NOMO-1 (cell line): Measurements from ENCODE around the gene OTULIN.

Experiments
- DNase-seq, 2 experiments: peaks; one replicate each; lab custom pipeline; 2025; ENCODE audit not compliant: unreplicated experiment in 2 of 2; lab: John Stamatoyannopoulos, UW

OTULIN gene

GRCh38 chr5:14664270-14665100 lies at the start of gene OTULIN:
Gene OTULIN, plus strand, starts transcription at chr5:14664718. Its CDS starts 108 bp downstream, at chr5:14664826.
- peak; percentile 99 to 100 for DNase-seq

DNA sequence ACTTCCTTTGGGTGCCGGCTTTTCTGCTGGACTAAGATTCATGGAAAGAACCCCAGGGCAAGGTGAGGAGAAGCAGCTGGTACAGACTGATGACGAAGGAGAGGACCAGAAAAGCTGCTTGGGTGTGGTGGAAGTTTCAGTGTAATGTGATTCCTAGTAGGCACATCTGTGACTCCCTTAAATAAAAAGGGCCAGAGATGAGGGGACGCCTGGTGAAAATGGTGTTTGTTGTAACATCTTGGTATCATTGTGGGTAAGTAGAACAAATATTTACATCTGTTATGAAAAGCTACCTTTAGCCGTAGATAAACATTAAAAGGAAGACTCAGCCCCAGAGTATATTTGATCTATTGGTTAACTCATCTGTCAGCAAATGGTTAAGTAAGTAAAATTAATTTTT lies 49.2 kb upstream of the OTULIN start:
- DNase-seq, result no peak

DNA sequence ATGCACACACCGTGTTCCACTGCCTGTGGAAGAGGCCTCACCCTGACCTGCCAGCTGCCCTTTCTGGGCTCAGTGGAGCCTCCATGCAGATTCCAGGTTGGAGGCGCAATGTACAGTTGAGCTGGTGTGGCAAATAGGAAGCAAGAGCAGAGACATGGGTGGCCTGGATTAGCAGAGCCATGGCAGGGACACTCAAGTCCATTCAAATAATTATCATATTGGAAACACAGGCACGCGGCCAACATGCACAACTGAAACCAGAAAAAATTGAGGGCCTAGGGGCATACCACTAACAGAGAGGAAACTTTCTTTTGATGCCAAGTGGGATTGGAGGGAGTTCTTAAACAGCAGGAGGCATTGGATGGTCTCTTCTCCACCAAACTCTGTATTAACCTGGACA lies 47.1 kb upstream of the OTULIN start:
- no peak for DNase-seq

DNA sequence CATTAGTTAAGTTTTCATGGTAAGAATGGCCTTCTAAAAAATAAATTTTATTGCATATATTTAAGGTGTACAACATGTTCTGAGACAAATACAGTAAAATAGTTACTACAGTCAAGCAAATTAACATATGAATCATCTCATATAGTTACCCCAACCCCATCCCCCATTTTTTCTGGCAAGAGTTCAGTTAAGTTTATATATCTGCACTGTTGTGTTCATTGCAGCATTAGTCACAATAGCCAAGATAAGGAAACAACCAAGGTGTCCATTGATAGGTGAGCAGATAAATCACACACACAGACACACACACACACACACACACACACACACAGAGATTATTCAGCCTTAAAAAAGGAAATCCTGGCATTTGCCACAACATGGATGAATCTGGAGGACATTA lies 37.2 kb upstream of the OTULIN start:
- no peak for DNase-seq

- DNase-seq, result peak; percentile 34 to 71
Measured at GRCh38 chr5:14628346-14628745, 36.2 kb upstream of the OTULIN start.

DNA sequence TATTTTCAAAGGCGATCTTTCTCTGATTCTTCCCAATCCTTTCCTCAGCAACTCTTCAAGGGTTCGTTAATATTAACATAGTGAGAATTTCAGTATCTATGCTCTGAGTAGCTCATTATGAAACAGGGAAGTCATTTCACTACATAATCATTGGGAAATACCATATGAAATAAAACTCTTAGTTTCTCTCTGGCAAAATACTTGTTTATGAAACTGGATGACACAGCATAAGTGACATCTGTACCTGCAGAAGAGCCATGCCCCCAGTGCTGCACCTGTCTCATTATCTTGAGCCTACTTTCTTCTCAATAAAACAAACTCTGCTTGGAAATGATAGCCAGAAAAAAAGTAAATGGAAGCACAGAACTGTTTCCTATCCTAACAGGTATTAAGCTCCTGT lies 33.8 kb upstream of the OTULIN start:
- DNase-seq, result peak in 1 of 2 experiments; percentile 68

DNA sequence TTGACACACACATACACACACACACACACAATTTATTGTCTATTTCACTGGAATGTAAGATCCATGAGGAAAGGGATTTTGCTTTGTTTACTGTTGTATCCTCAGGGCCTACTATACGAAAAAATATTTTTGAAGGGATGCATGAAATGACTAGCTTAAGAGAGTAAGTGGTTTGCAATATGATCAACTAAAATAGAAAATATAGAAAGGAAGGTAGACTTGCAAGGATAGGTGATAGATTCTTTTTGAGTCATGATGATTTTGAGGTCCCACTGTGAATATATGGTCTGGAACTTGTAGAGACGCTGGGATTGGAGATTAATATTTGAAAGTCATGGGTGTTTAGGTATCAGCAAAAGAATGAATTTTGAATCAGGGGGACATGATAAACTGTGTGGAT lies 28.9 kb upstream of the OTULIN start:
- DNase-seq, result no peak

GRCh38 chr5:14640765-14641164 lies 23.8 kb upstream of the OTULIN start:
- DNase-seq, result no peak

GRCh38 chr5:14644623-14645237 lies 19.8 kb upstream of the OTULIN start:
- no peak for DNase-seq

GRCh38 chr5:14650052-14650451 lies 14.5 kb upstream of the OTULIN start:
- DNase-seq, result peak in 1 of 2 experiments; percentile 31

- no peak for DNase-seq
Measured at GRCh38 chr5:14655146-14655741, 9.3 kb upstream of the OTULIN start.

DNA sequence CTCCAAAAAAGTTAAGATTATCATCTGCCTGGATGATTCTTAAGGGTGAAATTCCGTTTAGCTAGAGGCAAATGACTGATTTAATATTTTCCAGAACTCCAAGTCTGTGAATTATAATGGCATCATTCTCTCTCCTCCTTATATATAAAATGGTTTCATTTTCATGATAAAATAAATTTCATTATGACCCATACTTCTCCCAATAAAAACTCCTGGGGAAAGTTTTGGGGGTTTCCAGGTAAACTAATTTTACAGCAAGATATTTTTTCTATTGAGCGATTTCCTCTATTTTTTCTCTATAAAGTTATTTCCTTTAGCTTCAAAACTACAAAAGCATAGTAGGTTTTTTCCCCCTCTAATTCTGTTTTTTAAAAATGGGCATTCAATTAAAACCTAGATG lies 7.6 kb upstream of the OTULIN start:
- no peak for DNase-seq

GRCh38 chr5:14659821-14660607 lies 4.5 kb upstream of the OTULIN start:
- DNase-seq, result no peak

DNA sequence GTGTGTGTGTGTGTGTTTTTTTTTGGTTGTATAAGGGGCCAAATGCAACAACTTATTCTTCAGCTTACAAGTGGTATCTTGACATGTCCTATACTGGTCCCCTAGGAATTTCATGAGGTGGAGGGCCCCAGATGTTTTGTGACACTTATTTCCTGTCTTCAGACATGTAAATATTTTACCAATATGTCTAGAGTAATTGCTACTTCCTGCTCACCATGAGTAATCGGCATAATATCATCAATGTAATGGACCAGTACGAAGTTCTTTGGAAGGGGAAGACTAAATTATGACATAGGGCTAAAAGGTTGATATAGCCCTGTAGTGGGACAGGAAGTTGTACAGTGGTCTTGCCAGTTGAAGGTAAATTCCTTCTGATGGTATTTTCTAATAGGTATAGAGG lies 3.7 kb upstream of the OTULIN start:
- DNase-seq, result no peak

- DNase-seq, result no peak
Measured at GRCh38 chr5:14662721-14663260, 1.7 kb upstream of the OTULIN start.

DNA sequence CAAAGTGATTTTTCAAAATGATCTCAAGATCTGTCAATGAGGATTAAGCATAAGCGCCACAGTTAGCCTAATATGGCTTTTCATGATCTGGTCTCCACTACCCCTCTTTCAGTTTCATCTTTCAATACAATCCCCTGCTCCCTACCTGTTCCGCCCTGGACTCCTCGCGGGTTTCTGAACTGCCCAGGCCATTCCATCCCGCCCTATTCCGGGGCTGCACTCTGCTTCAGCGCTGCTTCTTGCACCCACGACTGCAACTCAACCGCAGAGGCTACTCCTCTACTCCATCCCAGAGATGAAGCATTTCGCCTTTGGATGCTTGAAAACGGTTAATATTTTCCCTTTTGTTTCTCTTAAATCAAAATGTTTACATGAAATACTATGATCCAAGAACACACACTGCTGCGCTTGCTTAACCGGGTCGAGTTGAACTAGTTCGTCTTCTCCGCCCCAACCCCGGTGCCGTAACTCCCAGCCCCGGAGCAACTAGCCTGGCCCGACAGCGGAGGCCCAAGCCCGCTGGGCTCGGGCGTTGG lies 716 bp upstream of the OTULIN start:
- peak; percentile 63 to 74 for DNase-seq

DNA sequence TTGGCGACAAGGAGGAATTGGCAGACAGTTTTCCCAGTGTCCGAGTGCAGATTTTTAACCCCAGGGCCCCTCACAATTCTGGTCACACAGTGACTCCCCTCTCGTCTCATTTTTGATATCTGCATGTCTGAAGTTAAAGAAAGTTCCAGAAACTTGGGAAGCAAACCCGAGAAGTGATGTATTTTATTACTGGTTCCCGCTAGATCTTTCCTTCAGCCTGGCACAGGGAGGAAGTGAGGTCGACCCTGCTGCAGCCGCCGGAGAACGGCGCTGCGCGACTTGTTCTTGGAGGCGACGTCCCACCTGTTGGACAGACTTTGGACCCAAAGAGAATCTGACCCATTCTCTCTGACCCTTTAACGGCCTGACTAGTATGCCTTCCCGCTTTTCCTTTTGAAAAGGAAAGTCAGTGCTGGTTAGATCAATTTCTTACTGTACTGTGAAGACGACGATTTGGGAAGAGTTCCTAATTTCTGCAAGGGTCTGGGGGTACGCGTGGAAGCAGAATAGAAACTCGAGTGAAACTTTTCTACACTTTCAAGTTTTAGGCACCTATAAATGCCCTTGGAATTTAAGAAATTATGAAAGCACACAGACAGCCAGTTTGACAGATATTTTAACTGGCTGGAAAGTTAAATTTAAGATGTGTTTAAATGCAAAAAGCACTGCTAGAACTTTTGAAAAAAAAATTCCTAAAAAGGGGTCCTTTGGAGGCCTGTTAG lies 744 bp downstream of the OTULIN start:
- peak; percentile 30 to 77 for DNase-seq

DNA sequence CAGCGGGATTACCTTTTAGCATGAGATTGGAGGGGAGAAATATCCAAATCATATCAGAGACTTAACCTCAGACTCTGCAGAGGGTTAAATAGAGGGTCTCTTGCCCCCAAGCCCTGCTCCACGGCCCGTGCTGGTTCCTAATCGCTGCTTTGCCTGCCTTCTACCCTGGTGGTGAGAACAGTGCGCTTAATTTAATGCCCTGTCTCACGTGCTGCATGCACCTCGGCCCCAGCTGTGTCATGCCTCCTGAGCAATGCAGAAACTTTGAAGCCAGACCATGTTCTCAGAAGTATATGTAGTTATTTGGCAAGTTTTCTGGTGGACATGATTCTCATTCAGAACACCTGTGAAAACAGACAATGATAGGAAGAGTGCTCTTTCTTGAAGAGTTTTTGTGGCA lies 1.4 kb downstream of the OTULIN start:
- peak; percentile 34 to 64 for DNase-seq

- no peak for DNase-seq
Measured at GRCh38 chr5:14666357-14666756, 1.8 kb downstream of the OTULIN start.

DNA sequence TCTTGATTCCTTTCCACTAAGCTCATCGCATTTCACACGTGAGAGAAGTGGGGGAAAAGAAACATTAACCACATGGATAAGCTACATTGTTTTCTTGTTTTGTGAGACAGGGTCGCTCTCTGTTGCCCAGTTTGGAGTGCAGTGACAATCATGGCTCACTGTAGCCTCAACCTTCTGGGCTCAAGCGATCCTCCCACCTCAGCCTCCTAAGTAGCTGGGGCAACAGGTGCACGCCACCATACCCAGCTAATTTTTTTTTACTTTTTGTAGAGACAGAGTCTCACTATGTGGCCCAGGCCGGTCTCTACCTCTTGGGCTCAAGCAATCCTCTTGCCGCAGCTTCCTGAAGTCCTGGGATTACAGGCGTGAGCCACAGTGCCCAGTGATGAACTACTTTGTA lies 2.8 kb downstream of the OTULIN start:
- DNase-seq, result no peak
